Measurements from ENCODE around the gene PYGM. TPM values are rescaled to one million over a fixed set of nuclear protein-coding genes. Genes with fewer than 3 reads are reported as not detected.

The PYGM gene
- total RNA-seq, 1 experiment from 2014 or later: 1.4 TPM

- no TSS peak for BruUV-seq (replicated peaks)
- Histone ChIP-seq H3K4me3 (ENCODE audit: low read depth, low read length) (no peak overlapping the region), H3K9me3 (no peaks in the 10 kb centered on the region), H3K27me3 (replicated peaks; ENCODE audit: control insufficient read depth, insufficient read depth, low read length) (no peaks in the 10 kb centered on the region), H3K36me3 (ENCODE audit: control insufficient read depth, insufficient read depth, low read length) (peaks cover 37% of the 10 kb centered on the region), H3K4me1 (no peaks in the 10 kb centered on the region)
- H3K4me3 Mint-ChIP-seq (ENCODE audit: unreplicated experiment): no peak overlapping the region
- no peak overlapping the region for H3K27ac Mint-ChIP-seq (ENCODE audit: unreplicated experiment)
- TF ChIP-seq CTCF (IDR thresholded peaks at IDR 0.05; ENCODE audit: insufficient read depth in 1 of 2, low read depth in 1 of 2, low read length in 1 of 2, severe bottlenecking in 1 of 2, unreplicated experiment in 1 of 2): peak; percentile 71 to 80
- H3K36me3 Mint-ChIP-seq (ENCODE audit: insufficient read depth, unreplicated experiment): peaks cover 100% of the 10 kb centered on the region
- intact Hi-C loops (cut with micrococcal nuclease; ENCODE audit: unreplicated experiment): loop anchor here (2.0 kb wide), 1 partner anchor 79 kb away; no protein-coding TSS in a partner anchor
- POLR2A ChIA-PET: no interaction called here
- CTCF ChIA-PET: interaction anchor here (0.7 kb wide), 1 partner anchor 117 kb away, joined by 4 read pairs; no protein-coding TSS in a partner anchor
- no peaks in the 10 kb centered on the region for H3K27me3 Mint-ChIP-seq (ENCODE audit: insufficient read depth, unreplicated experiment)
- H3K4me1 Mint-ChIP-seq (ENCODE audit: low read depth, unreplicated experiment): no peaks in the 10 kb centered on the region
- DNase-seq: peak; percentile 76 to 83
- H3K9me3 Mint-ChIP-seq (ENCODE audit: unreplicated experiment): no peaks in the 10 kb centered on the region
Observed at GRCh38 chr11:64767344-64768299, 7.8 kb upstream of the PYGM start.

- no peak overlapping the region for H3K4me3 ChIP-seq (ENCODE audit: low read depth, low read length)
- CTCF ChIA-PET: interaction anchor here (0.7 kb wide), 1 partner anchor 116 kb away, joined by 4 read pairs; no protein-coding TSS in a partner anchor
- H3K9me3 Mint-ChIP-seq (ENCODE audit: unreplicated experiment): no peaks in the 10 kb centered on the region
- no peaks in the 10 kb centered on the region for H3K4me1 ChIP-seq
- no peak for TF ChIP-seq CTCF (IDR thresholded peaks at IDR 0.05; ENCODE audit: insufficient read depth in 1 of 2, low read depth in 1 of 2, low read length in 1 of 2, severe bottlenecking in 1 of 2, unreplicated experiment in 1 of 2)
- H3K27me3 ChIP-seq (replicated peaks; ENCODE audit: control insufficient read depth, insufficient read depth, low read length): no peaks in the 10 kb centered on the region
- peak in 1 of 2 experiments; percentile 34 for DNase-seq
- no peaks in the 10 kb centered on the region for H3K27me3 Mint-ChIP-seq (ENCODE audit: insufficient read depth, unreplicated experiment)
- no TSS peak for BruUV-seq (replicated peaks)
- H3K4me1 Mint-ChIP-seq (ENCODE audit: low read depth, unreplicated experiment): no peaks in the 10 kb centered on the region
- no peaks in the 10 kb centered on the region for H3K9me3 ChIP-seq
- peak overlapping the region; percentile 43 for H3K27ac Mint-ChIP-seq (ENCODE audit: unreplicated experiment)
- POLR2A ChIA-PET: interaction anchor here (0.6 kb wide), 1 partner anchor 14 kb away, joined by 3 read pairs; no protein-coding TSS in a partner anchor
- peaks cover 100% of the 10 kb centered on the region for H3K36me3 Mint-ChIP-seq (ENCODE audit: insufficient read depth, unreplicated experiment)
- intact Hi-C loops (cut with micrococcal nuclease; ENCODE audit: unreplicated experiment): loop anchor here (2.0 kb wide), 1 partner anchor 78 kb away; no protein-coding TSS in a partner anchor
- no peak overlapping the region for H3K4me3 Mint-ChIP-seq (ENCODE audit: unreplicated experiment)
- H3K36me3 ChIP-seq (ENCODE audit: control insufficient read depth, insufficient read depth, low read length): peaks cover 37% of the 10 kb centered on the region
Observed at GRCh38 chr11:64766881-64767280, 7.1 kb upstream of the PYGM start.

GRCh38 chr11:64765851-64766665 lies 6.3 kb upstream of the PYGM start:
- intact Hi-C loops (cut with micrococcal nuclease; ENCODE audit: unreplicated experiment): loop anchor here (2.0 kb wide), 1 partner anchor 77 kb away; no protein-coding TSS in a partner anchor
- no peaks in the 10 kb centered on the region for H3K27me3 ChIP-seq (replicated peaks; ENCODE audit: control insufficient read depth, insufficient read depth, low read length)
- POLR2A ChIA-PET: interaction anchor here (0.6 to 0.9 kb wide), 2 partner anchors 13 to 15 kb away, joined by 3 read pairs; no protein-coding TSS in a partner anchor
- TF ChIP-seq CTCF (IDR thresholded peaks at IDR 0.05; ENCODE audit: insufficient read depth in 1 of 2, low read depth in 1 of 2, low read length in 1 of 2, severe bottlenecking in 1 of 2, unreplicated experiment in 1 of 2): no peak
- H3K9me3 ChIP-seq: no peaks in the 10 kb centered on the region
- CTCF ChIA-PET: no interaction called here
- Mint-ChIP-seq H3K9me3 (ENCODE audit: unreplicated experiment) (no peaks in the 10 kb centered on the region), H3K36me3 (ENCODE audit: insufficient read depth, unreplicated experiment) (peaks cover 100% of the 10 kb centered on the region), H3K4me1 (ENCODE audit: low read depth, unreplicated experiment) (no peaks in the 10 kb centered on the region), H3K4me3 (ENCODE audit: unreplicated experiment) (no peak overlapping the region), H3K27me3 (ENCODE audit: insufficient read depth, unreplicated experiment) (no peaks in the 10 kb centered on the region), H3K27ac (ENCODE audit: unreplicated experiment) (peak overlapping the region; percentile 43)
- no TSS peak for BruUV-seq (replicated peaks)
- no peak overlapping the region for H3K4me3 ChIP-seq (ENCODE audit: low read depth, low read length)
- H3K36me3 ChIP-seq (ENCODE audit: control insufficient read depth, insufficient read depth, low read length): peaks cover 35% of the 10 kb centered on the region
- peak in 1 of 2 experiments; percentile 38 for DNase-seq
- H3K4me1 ChIP-seq: no peaks in the 10 kb centered on the region

Data from Caco-2 (cell line).